Cardiac muscle cell (in vitro differentiated cells and primary cell): ENCODE measurements around the gene PNCK. TPM values are rescaled to one million over a fixed set of nuclear protein-coding genes. Genes with fewer than 3 reads are reported as not detected.

Experiments
- DNase-seq, 2 donors: peaks; one replicate each; pipeline versions ENCODE4 v3.0.0 to v3.0.0-alpha.2; 2010 to 2017; ENCODE audit warnings: low read depth in 1 of 2, low spot score in 1 of 2
- H3K27ac ChIP-seq: fragments of 200-600 bp; sonication (generic); 2 replicates; pipeline ENCODE4 v1.5.1; 2016
- H3K27me3 ChIP-seq: fragments of 200-600 bp; sonication (generic); 2 replicates; pipeline ENCODE4 v1.6.0; 2016; ENCODE audit warnings: control low read depth
- H3K36me3 ChIP-seq: fragments of 200-600 bp; sonication (generic); 2 replicates; pipeline ENCODE4 v1.5.1; 2016; ENCODE audit warnings: control low read depth
- H3K4me1 ChIP-seq: fragments of 200-600 bp; sonication (generic); 2 replicates; pipeline ENCODE4 v1.8.1; 2017; ENCODE audit warnings: low read depth, mild to moderate bottlenecking, mixed run types
- H3K4me3 ChIP-seq: fragments of 200-600 bp; sonication (generic); 2 replicates; pipeline ENCODE4 v1.5.1; 2016; ENCODE audit warnings: mild to moderate bottlenecking
- H3K9me3 ChIP-seq: fragments of 200-600 bp; sonication (generic); 2 replicates; pipeline ENCODE4 v1.5.1; 2017; ENCODE audit warnings: low read depth, mild to moderate bottlenecking, control low read depth
- polyA plus RNA-seq: library from polyadenylated mRNA; unstranded; fragments of >200 nt; fragmentation: Nextera tagmentation; extraction: Ambion mirVana; gene quantifications from 2 replicates; pipeline ENCODE4 v1.2.1, GENCODE V29; 2016
- total RNA-seq: library from RNA; depleted of rRNA; stranded (reverse); fragments of >200 nt; gene quantifications from 2 replicates; pipeline ENCODE4 v1.2.3, GENCODE V29; 2016
- TF ChIP-seq, protein P1 (sequence below): IDR thresholded peaks from 2 replicates; pipeline ENCODE4 v1.5.1; 2012; ENCODE audit warnings: low read depth, mild to moderate bottlenecking, low read length

The PNCK gene
- total and polyA plus RNA-seq, 2 experiments from 2014 or later, result 14.5 to 23.5 TPM

- TF ChIP-seq, protein P1, sequence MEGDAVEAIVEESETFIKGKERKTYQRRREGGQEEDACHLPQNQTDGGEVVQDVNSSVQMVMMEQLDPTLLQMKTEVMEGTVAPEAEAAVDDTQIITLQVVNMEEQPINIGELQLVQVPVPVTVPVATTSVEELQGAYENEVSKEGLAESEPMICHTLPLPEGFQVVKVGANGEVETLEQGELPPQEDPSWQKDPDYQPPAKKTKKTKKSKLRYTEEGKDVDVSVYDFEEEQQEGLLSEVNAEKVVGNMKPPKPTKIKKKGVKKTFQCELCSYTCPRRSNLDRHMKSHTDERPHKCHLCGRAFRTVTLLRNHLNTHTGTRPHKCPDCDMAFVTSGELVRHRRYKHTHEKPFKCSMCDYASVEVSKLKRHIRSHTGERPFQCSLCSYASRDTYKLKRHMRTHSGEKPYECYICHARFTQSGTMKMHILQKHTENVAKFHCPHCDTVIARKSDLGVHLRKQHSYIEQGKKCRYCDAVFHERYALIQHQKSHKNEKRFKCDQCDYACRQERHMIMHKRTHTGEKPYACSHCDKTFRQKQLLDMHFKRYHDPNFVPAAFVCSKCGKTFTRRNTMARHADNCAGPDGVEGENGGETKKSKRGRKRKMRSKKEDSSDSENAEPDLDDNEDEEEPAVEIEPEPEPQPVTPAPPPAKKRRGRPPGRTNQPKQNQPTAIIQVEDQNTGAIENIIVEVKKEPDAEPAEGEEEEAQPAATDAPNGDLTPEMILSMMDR, result no peak
- DNase-seq, result no peak
- H3K27me3 ChIP-seq, result peaks cover 18% of the 10 kb centered on the region
- H3K4me1 ChIP-seq, result no peaks in the 10 kb centered on the region
- H3K36me3 ChIP-seq, result no peaks in the 10 kb centered on the region
- H3K9me3 ChIP-seq, result no peaks in the 10 kb centered on the region
- H3K27ac ChIP-seq, result no peak overlapping the region
- H3K4me3 ChIP-seq, result no peak overlapping the region
Measured at GRCh38 chrX:153667281-153667955, 6.2 kb downstream of the PNCK start.

GRCh38 chrX:153665726-153666306 is 7.8 kb downstream of the PNCK start:
- no peaks in the 10 kb centered on the region for H3K4me1 ChIP-seq
- no peak overlapping the region for H3K27ac ChIP-seq
- no peak for DNase-seq
- H3K27me3 ChIP-seq, result peaks cover 29% of the 10 kb centered on the region
- no peak overlapping the region for H3K4me3 ChIP-seq
- no peaks in the 10 kb centered on the region for H3K9me3 ChIP-seq
- no peaks in the 10 kb centered on the region for H3K36me3 ChIP-seq
- TF ChIP-seq, protein P1, result no peak

- TF ChIP-seq, protein P1, result peak; percentile 42
- Histone ChIP-seq H3K4me1 (no peaks in the 10 kb centered on the region), H3K9me3 (no peaks in the 10 kb centered on the region), H3K27ac (no peak overlapping the region), H3K36me3 (no peaks in the 10 kb centered on the region), H3K4me3 (no peak overlapping the region), H3K27me3 (peaks cover 29% of the 10 kb centered on the region)
- DNase-seq, result peak; percentile 33 to 49
Measured at GRCh38 chrX:153662266-153662665, 11.3 kb downstream of the PNCK start.

GRCh38 chrX:153659268-153659667 is 14.3 kb downstream of the PNCK start:
- H3K4me3 ChIP-seq, result no peak overlapping the region
- H3K27me3 ChIP-seq, result peaks cover 26% of the 10 kb centered on the region
- no peak overlapping the region for H3K27ac ChIP-seq
- H3K4me1 ChIP-seq, result no peaks in the 10 kb centered on the region
- H3K36me3 ChIP-seq, result no peaks in the 10 kb centered on the region
- DNase-seq, result no peak
- H3K9me3 ChIP-seq, result no peaks in the 10 kb centered on the region
- TF ChIP-seq, protein P1, result no peak

GRCh38 chrX:153657161-153657560 is 16.5 kb downstream of the PNCK start:
- Histone ChIP-seq H3K4me1 (no peaks in the 10 kb centered on the region), H3K27ac (no peak overlapping the region), H3K36me3 (no peaks in the 10 kb centered on the region), H3K27me3 (peaks cover 9% of the 10 kb centered on the region), H3K9me3 (no peaks in the 10 kb centered on the region), H3K4me3 (no peak overlapping the region)
- TF ChIP-seq, protein P1, result no peak
- DNase-seq, result no peak
